ENCODE results near the gene ZNF23.

The ZNF23 gene

DNA sequence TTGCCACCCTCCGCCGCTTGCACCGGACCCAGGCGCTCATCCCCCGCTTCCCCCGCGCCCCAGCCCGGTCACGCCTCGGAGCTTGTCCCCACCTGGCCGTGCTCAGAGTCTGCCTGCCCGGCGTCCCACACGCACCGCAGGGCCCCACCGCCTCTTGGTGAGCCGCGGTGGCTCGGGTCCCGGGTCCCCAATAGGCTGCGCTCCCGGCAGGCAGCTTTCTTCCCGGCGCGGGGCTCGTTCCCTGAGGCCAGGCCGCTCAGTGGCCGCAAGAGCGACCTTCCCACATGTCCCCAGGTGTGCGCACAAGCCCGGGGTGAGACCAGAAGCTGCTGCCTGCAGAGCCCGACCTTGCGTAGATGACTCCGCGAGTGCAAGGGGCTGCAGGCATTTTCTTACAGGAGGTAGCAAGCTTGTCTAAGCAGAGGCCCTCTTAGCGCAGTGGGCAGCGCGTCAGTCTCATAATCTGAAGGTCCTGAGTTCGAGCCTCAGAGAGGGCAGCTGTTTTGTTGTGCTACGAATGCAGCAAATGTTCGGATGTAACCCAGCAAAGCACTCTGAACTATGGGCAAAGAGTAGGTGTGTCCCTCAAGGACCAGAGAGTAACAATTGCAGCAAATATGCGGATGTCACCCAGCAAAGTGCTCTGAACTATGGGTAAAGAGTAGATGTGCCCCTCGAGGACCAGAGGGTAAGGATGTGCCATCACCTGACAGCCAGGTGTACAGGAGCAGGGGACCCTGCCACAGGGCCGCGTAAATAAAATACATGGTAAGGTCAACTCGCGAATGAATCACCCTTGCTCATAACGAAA is 35.8 kb downstream of the ZNF23 start:
- no peak for DNase-seq (ENCODE audit: low spot score)

DNA sequence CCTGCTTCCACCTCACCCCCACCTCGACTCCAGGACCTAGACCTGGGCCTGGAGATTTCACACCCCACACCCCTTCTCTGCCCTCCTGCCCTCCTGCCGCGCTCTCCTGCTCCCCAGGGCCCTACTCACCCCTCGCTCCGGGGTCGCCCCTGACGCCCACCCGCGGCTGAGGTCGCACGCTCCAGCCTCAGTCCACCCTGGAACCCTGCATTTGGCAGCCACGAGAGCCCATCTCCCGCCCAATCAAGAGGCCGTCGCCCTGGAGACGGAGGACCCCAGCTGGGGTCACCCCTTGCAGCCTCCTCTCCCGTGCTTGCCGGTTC is 36.3 kb downstream of the ZNF23 start:
- DNase-seq (ENCODE audit: low spot score) = no peak

DNA sequence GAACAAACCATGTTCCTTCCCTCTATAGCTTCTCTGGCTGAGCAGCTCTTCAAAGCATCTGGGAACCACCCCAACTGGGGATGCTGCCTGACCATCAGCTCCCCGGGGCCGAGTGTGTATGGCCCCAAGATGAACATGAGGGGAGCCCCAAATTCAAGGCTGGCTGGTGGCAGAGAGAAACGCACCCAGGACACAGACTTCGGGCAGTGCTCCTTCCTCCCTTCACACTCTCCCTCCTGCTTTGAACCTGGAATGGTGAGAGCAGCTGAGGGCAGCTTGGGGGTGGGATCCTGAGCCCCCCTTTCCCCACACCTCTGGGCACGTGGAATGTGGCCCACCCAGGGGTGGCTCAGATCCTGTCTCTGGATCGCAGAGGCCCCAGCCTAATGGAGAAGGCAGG is 37.4 kb downstream of the ZNF23 start:
- no peak for DNase-seq (ENCODE audit: low spot score)

DNA sequence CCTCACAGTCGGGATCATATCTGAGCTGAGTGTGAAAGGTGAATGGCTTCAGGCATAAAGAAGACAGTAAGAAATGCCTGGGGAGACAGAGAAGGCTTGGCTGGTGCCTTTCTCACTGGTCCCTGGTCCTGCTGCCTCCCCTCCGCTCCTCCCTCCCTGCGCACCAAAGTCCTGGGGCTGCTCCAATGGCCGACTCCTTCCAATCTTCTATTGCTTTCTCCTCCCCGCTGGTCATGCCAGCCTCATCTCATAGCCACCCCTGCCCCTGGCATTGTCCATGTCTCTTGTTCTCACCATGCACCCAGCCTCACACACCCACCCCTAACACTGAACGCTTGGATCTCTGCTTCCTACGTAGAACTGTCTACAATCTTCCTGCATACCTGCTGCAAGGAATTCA is 38.2 kb downstream of the ZNF23 start:
- DNase-seq (ENCODE audit: low spot score) = no peak

DNA sequence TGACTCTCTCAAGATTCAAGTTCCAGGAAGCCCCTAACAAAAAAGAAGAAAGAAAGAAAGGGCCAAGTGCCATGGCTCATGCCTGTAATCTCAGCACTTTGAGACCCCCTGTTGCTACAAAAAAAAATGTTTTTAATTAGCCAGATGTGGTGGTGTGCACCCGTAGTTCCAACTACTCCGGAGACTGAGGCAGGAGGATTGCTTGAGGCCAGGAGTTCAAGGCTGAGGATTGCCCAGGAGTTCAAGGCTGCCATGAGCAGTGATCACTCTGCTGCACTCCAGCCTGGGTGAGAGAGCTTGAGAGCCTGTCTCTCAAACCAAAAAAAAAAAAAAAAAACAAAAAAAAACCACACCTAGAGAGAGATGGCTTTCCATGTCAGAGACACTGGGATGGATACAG is 39.0 kb downstream of the ZNF23 start:
- no peak for DNase-seq (ENCODE audit: low spot score)

DNA sequence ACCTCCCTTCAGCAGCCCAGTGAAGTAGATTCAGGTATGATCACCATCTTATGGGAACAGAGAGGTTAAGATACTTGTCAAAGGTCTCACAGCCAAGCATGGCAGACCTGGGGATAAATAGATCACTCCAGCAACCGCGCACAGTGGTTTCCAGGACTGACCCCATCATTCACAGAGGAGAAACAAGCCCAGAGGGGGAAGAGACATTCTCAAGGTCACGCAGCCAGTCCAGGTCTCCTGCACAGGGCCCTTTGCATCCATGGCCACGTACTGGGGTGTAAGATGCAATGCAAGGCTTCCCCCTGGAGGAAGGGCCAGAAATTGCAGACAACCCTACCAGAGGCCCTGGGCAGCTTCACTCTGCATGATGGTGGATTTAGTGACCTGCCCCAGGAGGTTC is 40.1 kb downstream of the ZNF23 start:
- peak; percentile 53 for DNase-seq (ENCODE audit: low spot score)

DNA sequence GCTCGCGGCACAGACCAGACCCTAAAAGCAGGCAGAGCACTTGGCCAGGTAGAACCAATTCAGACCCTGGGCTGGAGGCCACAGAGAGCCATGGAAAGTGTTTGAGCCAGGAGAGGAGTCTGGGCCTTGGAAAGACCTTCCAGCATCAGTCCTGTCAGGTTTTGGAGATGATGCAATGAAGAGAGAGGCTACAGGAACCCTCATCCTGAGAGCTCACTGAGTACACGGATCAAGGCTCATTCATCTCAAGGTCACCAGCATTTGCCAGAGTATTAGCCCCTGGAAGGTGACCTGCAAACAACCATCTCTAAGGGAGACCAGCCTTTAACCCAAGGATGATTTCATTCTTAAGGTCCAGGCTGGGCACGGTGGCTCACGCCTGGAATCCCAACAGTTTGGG is 48.0 kb downstream of the ZNF23 start:
- DNase-seq (ENCODE audit: low spot score) = no peak

DNA sequence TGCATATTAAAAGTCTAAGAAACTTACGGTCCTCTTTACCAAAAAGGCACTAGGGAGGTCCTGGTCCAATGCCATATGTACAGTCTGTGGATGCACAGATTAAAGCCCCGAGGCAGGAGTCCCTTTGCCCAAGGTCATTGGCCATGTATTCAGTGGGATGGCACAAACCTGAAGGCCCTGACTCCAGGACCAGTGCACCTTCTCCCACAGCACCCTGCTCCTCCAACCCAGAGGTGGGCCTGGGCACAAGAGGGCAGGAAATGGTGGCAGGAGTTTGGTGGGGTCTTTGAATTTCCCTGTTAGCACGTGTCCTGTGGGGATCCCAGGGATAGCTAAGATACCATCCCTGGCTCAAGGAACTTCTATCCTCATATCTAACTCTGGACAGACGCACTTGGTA is 48.7 kb downstream of the ZNF23 start:
- no peak for DNase-seq (ENCODE audit: low spot score)

DNA sequence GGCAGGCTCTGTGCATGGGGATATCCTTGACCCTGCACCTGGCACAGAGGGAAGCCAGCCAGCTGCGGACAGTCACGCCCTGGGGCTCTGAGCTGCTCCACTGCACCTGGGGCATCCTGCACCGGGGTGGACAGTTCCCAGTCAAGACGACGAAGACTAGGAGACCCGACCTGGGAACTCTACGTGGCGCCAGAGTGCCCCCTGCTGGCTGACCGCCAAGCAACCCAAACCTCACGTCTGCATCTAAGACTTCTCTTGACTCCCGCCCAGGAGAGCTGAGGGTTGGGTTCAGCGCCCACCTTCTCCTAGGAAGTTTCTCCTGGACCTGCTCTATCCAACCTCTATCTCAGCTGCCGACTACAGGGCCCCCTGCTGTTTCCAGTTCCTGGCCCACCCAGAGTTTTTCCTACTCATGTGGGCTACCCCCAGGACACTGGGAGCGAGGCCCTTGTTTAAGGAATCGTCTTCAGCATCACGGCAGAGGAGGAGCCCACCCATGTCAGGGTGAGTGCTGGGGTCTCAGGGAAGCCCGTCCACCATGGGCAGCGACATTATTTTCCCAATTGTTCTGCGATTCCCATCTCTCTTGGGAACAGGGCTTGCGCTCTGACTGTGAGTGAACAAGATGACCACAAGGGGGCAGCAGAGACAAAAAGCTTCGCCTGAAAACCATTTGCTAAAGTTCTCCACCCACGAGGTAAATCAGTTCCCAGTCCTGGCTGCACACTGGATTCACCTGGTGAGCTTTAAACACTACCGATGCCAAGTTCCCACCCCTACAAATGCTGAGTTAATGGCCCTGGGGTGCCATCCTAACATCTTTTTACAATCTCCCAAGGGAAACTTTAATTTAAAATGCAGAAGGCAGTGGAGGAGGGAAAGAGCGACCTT is 49.5 kb downstream of the ZNF23 start:
- peak; percentile 76 for DNase-seq (ENCODE audit: low spot score)

DNA sequence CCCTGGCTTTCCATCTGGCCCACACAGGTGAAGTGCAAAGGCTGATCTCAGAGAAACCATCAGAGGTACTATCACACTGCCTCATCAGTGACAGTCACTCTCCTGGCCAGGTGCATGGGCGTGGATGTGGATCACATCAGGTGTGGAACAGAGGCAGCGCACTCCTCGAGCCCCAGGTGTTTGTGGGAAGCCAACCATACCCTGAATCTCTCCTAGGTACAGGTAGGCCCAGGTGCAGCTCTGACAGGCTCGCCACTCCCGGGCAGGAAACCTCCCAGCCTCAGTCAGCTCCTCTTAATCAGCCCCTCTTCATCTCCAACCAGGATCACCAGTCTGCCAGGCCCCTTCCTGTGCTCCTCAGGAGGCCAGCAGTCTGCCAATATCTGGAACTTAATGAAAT is 51.9 kb downstream of the ZNF23 start:
- no peak for DNase-seq (ENCODE audit: low spot score)

DNA sequence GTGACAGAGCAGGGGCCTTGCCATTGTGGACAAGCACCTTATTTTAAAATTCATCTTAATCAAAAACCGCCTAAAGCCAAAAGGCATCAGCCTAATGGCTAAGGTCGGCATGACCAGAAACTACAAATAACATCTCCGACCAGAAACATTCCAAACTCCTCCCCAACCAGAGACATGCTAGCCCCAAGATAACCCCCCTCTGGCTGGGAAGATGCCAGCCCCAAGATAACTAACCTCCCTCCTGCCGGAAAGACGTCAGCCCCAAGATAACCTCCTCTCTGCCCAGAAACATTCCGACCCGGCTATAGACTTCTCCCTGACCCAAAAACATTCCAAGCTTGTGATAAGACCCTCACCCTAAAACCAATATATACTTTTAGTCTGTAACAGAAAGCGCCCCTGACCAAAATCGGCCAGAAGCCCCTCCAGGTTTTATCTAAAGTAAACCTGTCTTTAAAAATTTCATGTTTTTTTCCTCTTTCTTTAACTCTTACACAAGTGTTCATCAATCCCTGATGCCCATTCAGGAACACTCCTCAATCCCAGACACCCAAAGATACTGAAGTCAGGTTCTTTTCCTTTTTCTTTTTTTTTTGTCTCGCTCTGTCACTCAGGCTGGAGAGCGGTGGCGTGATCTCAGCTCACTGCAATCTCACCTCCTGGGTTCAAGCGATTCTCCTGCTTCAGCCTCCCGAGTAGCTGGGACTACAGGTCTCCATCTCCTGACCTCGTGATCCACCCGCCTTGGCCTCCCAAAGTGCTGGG is 52.9 kb downstream of the ZNF23 start:
- DNase-seq (ENCODE audit: low spot score) = no peak

DNA sequence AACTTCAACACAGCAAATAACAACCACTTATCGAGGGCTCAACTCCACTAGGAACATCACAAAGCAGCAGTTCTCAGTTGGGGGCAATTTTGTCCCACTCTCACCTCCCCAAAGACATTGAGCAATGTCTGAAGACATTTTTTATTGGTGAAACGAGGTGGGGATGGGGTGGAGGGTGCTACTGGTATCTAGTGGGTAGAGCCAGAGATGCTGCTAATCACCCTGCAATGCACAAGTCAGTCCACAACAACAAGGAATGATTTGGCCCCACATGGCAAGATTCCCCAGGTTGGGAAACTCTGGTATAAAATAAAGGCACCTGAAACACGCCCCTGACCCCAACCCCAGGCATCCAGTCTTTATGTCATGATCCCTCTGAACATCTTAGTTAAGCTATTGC is 53.5 kb downstream of the ZNF23 start:
- no peak for DNase-seq (ENCODE audit: low spot score)

DNA sequence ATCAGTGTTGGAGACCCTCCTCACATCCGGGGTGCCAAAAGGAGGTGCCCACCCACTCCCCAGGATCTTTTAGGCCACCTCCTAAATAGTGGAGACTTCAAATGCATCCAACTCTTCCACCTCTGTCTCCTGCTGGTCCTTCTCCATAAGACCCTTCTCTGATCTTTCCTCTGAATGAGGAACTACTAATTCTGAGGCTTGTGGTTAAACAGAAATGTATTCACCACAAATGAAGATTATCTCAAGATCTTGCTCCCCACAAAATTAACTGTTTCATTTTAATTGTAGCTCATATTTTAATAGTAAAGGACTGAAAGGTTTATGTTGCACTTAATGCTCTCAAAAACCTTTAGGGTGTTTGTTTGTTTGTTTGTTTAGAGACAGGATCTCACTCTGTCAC is 54.3 kb downstream of the ZNF23 start:
- no peak for DNase-seq (ENCODE audit: low spot score)

DNA sequence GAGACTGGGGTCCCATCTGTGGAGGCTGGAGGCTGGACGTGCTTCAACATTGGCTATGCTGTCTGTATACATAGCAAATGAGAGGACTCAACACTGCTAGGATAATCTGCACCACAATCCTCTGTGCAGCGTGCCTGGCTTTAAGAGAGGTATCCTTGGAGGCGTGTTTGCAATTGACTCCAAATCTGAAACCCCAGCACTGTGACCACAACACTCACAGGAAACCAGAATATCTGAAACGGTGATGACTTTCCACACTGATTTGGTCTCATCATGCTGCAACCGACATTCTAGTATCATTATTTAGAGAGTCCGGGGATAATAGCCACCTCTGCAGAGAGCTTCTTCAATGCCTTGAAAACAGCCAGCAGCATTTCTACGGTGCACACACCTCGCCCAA is 55.3 kb downstream of the ZNF23 start:
- no peak for DNase-seq (ENCODE audit: low spot score)

DNA sequence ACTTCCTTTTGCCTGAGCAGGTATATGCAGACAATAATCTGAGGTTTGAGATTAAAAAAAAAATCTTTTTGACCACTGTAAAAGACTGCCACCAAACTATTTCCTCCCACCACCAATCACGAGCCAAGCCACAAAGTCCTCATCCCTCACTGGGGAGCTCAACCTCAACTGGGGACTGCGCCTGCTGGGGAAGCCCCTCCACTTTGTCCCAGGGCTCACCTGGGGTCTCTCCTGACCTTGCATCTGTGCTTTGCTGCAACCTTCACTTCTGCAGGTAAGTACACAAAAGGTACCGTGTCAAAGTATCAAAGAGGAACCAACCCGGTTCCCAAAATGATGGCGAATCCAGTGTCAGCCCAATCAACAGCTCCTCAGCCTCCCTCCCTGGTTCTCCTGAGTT is 55.7 kb downstream of the ZNF23 start:
- DNase-seq (ENCODE audit: low spot score) = no peak

DNA sequence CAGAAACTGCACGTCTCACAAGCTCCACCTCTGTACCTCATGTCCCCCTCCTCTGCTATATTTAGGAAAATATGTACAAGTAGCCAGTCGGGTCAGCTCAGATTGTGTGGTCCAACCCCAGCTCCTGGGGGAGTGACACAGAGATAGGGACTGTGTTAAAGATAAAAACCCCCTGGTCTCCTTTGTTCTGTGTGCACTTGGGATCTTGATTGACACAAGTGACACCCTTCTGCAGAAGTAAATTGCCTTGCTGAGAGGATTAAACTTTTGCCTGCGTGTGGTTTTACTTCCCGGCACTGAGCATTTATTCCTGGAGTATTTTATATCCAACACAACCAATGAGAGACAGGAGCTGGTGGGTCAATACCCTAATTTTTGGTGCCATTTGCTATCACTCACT is 57.7 kb downstream of the ZNF23 start:
- no peak for DNase-seq (ENCODE audit: low spot score)

DNA sequence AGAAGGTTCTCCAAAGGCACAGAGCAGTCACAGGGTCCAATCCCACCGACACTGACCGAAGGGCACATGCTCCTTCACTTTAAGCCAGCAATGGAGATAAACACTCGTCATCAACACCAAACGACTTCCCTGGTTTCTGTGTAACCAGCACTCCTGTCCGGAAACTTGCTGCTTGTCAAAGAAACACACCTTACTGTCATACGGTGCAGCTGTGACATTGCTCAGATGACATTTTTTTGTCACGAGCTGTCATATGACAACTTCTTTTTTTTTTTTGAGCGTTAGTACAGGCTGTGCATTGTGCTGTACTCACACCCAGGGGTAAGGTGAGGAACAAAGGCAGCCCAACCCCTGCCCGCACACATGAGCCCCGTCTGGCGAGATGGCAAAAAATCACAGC is 59.4 kb downstream of the ZNF23 start:
- DNase-seq (ENCODE audit: low spot score) = no peak

DNA sequence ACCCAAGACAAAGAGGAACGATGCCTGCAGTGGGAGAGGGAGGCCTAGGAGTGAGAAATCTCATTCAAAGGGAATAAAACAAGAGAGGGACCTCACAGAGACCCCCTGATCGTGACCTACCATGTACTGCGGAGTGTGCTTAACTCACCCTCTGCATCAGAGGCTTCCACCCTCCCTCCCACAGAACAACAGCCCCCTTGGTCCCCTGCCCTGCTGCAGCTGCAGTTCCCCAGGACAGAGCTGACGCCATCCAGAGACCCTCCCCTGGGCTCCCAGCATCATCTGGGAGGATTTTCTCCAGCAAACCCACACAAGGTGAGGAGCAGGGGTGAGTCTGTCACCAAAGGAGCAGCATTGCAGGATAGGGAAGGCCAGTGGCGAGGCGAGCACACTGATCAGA is 60.0 kb downstream of the ZNF23 start:
- no peak for DNase-seq (ENCODE audit: low spot score)

DNA sequence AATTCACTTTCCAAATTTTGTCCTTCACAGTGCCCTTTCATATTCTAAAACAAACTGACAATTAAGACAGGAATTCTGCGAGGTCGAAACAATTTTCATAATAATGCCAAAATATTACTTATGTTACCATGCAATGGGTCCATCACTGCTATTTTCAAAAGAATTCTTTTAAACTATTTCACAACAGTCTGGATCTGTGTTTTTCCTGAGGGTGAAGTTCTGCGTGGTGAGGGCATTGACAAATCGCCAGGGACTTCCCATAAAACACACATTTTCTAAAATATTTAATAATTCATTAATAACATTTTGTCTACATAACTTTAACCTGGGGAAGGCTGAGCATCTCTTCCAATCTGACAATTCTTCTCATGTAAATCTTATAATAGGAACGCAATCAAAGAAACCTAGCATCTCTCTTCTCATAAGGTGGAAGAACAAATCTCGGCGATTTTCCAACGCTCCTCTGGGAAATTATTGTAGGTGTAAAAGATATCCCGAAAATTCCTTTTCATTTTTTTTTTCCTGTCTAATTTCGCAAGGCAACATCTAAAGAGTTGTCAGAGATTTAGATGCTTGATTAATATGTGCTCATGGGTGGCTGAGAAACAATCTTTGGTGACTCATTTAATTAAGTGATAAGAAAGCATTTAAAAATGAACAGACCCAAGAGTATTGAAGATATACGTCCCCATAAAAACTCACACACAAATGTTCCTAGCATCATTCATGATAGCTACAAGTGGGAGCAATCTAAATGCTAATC is 62.1 kb downstream of the ZNF23 start:
- no peak for DNase-seq (ENCODE audit: low spot score)

Data from germinal center (tissue), 1 donor.